ENCODE data around the gene STAP1. TPM values are rescaled to one million over a fixed set of nuclear protein-coding genes. Genes with fewer than 3 reads are reported as not detected.

STAP1 gene
- total and polyA plus RNA-seq, 2 experiments from 2014 or later = 0.10 TPM; not detected in 1

GRCh38 chr4:67539830-67540229 is 18.7 kb upstream of the STAP1 start:
- Histone ChIP-seq H3K27me3 (no peaks in the 10 kb centered on the region), H3K4me1 (ENCODE audit: low read depth) (peaks cover 6% of the 10 kb centered on the region), H3K9me3 (ENCODE audit: low read depth) (no peaks in the 10 kb centered on the region), H3K36me3 (peaks cover 23% of the 10 kb centered on the region), H3K4me3 (no peak overlapping the region), H3K27ac (no peak overlapping the region)
- no peak for DNase-seq (ENCODE audit: low read depth in 1 of 2, low spot score in 1 of 2)
- TF ChIP-seq CTCF (IDR thresholded peaks at IDR 0.05; ENCODE audit: low read depth, low read length) = no peak

GRCh38 chr4:67542076-67542475 is 16.5 kb upstream of the STAP1 start:
- H3K4me3 ChIP-seq = no peak overlapping the region
- no peaks in the 10 kb centered on the region for H3K27me3 ChIP-seq
- H3K4me1 ChIP-seq (ENCODE audit: low read depth) = peaks cover 6% of the 10 kb centered on the region
- no peak for DNase-seq (ENCODE audit: low read depth in 1 of 2, low spot score in 1 of 2)
- H3K9me3 ChIP-seq (ENCODE audit: low read depth) = no peaks in the 10 kb centered on the region
- TF ChIP-seq CTCF (IDR thresholded peaks at IDR 0.05; ENCODE audit: low read depth, low read length) = no peak
- peaks cover 16% of the 10 kb centered on the region for H3K36me3 ChIP-seq
- no peak overlapping the region for H3K27ac ChIP-seq

- H3K4me3 ChIP-seq = peak within 1 kb of the TSS; percentile 97
- H3K27me3 ChIP-seq = no peaks in the 10 kb centered on the region
- DNase-seq (ENCODE audit: low read depth in 1 of 2, low spot score in 1 of 2) = peak; percentile 98 to 99
- no peaks in the 10 kb centered on the region for H3K9me3 ChIP-seq (ENCODE audit: low read depth)
- TF ChIP-seq CTCF (IDR thresholded peaks at IDR 0.05; ENCODE audit: low read depth, low read length) = no peak
- peaks cover 6% of the 10 kb centered on the region for H3K4me1 ChIP-seq (ENCODE audit: low read depth)
- H3K27ac ChIP-seq = peak within 1 kb of the TSS; percentile 98
- no peaks in the 10 kb centered on the region for H3K36me3 ChIP-seq
Measured at GRCh38 chr4:67545199-67546003, 13.1 kb upstream of the STAP1 start, which contains the start of gene CENPC. CENPC (minus strand) TSS chr4:67545503; CDS start chr4:67545355, 148 bp downstream.

DNA sequence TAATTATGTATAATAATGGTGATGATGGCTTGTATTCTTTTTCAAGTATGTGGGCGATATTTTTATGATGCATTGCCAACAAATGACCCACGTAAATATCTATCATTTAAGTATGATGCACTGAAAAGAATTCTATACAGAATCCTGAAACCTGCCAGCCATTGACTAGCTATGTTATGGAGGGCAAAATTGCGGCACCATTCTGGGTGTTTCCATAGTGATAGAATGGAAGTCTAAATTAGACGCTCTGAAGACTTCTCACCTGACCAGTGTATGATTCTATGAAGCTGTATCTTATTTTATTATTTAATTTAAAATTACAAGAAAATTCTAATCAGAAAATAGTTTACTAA is 12.5 kb upstream of the STAP1 start:
- H3K4me1 ChIP-seq (ENCODE audit: low read depth) = peaks cover 6% of the 10 kb centered on the region
- no peak overlapping the region for H3K27ac ChIP-seq
- no peak for DNase-seq (ENCODE audit: low read depth in 1 of 2, low spot score in 1 of 2)
- peak overlapping the region; percentile 97 for H3K4me3 ChIP-seq
- H3K9me3 ChIP-seq (ENCODE audit: low read depth) = no peaks in the 10 kb centered on the region
- TF ChIP-seq CTCF (IDR thresholded peaks at IDR 0.05; ENCODE audit: low read depth, low read length) = no peak
- H3K27me3 ChIP-seq = no peaks in the 10 kb centered on the region
- no peaks in the 10 kb centered on the region for H3K36me3 ChIP-seq

DNA sequence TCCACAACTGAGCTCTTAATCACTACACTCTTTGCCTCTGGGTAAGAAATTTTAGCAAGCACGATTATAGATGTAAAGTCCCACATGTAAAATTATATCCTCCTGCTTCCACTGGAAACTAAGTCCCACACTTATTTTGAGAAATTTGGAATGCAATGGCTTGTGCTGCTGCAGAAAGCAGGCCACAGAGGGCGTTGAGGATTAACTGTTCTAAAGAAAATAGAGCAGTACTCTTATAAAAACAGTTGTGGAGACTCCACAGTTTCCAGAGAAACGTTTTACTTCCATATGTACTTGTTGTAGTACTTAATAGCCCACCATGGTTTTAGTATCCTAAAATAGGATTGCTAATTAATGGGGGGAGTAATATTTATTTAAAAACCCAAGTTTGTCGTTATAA is 11.6 kb upstream of the STAP1 start:
- DNase-seq (ENCODE audit: low read depth in 1 of 2, low spot score in 1 of 2) = no peak
- no peaks in the 10 kb centered on the region for H3K9me3 ChIP-seq (ENCODE audit: low read depth)
- H3K27me3 ChIP-seq = no peaks in the 10 kb centered on the region
- no peak overlapping the region for H3K27ac ChIP-seq
- peaks cover 6% of the 10 kb centered on the region for H3K4me1 ChIP-seq (ENCODE audit: low read depth)
- no peaks in the 10 kb centered on the region for H3K36me3 ChIP-seq
- no peak overlapping the region for H3K4me3 ChIP-seq
- no peak for TF ChIP-seq CTCF (IDR thresholded peaks at IDR 0.05; ENCODE audit: low read depth, low read length)

Measured in cardiac muscle cell (in vitro differentiated cells and primary cell).